HUES48 (cell line): Measurements from ENCODE around the gene DLST.
A peak's percentile ranks its signal among the peaks of the same experiment; 100 is the strongest.

Experiments used
- H3K27ac ChIP-seq: one replicate; pipeline ENCODE4 v1.7.0; 2013; ENCODE audit warnings: low read depth, low read length, inconsistent platforms
- H3K27me3 ChIP-seq: 2 replicates; pipeline ENCODE4 v1.6.1; 2013; ENCODE audit warnings: mild to moderate bottlenecking, low read length; ENCODE audit not compliant: control insufficient read depth, insufficient read depth
- H3K36me3 ChIP-seq: 2 replicates; pipeline ENCODE4 v1.6.1; 2013; ENCODE audit warnings: low read length; ENCODE audit not compliant: control insufficient read depth, insufficient read depth
- H3K4me1 ChIP-seq: 2 replicates; pipeline ENCODE4 v1.6.1; 2013; ENCODE audit warnings: mild to moderate bottlenecking, low read length; ENCODE audit not compliant: control insufficient read depth, insufficient read depth
- H3K4me3 ChIP-seq: 2 replicates; pipeline ENCODE4 v1.5.1; 2013; ENCODE audit warnings: mild to moderate bottlenecking, low read depth, low read length
- H3K9ac ChIP-seq: 2 replicates; pipeline ENCODE4 v1.6.1; 2013; ENCODE audit warnings: mild to moderate bottlenecking, low read depth, low read length, moderate library complexity
- H3K9me3 ChIP-seq: 2 replicates; pipeline ENCODE4 v1.6.1; 2013; ENCODE audit warnings: low read length; ENCODE audit not compliant: control insufficient read depth, insufficient read depth

Gene DLST

GRCh38 chr14:74881431-74882102, at the start of gene DLST:
Gene DLST, plus strand, starts transcription at chr14:74881916. Its CDS starts 38 bp downstream, at chr14:74881954.
- Histone ChIP-seq H3K4me3 (peak within 1 kb of the TSS; percentile 95), H3K27me3 (no peaks in the 10 kb centered on the region), H3K9ac (peak within 1 kb of the TSS; percentile 66), H3K36me3 (peaks cover 7% of the 10 kb centered on the region; the same call in 1 of the 2 replicates), H3K27ac (peak within 1 kb of the TSS; percentile 86), H3K4me1 (peaks cover 40% of the 10 kb centered on the region), H3K9me3 (no peaks in the 10 kb centered on the region)

GRCh38 chr14:74832849-74833248, 48.9 kb upstream of the DLST start:
- Histone ChIP-seq H3K27me3 (no peaks in the 10 kb centered on the region), H3K27ac (no peak overlapping the region), H3K36me3 (peaks cover 68% of the 10 kb centered on the region), H3K4me1 (no peaks in the 10 kb centered on the region), H3K9ac (no peak overlapping the region), H3K9me3 (no peaks in the 10 kb centered on the region), H3K4me3 (no peak overlapping the region)

- H3K27me3 ChIP-seq, result no peaks in the 10 kb centered on the region
- no peaks in the 10 kb centered on the region for H3K4me1 ChIP-seq
- no peaks in the 10 kb centered on the region for H3K9me3 ChIP-seq
- no peak overlapping the region for H3K27ac ChIP-seq
- H3K4me3 ChIP-seq, result no peak overlapping the region
- peaks cover 48% of the 10 kb centered on the region for H3K36me3 ChIP-seq
- H3K9ac ChIP-seq, result no peak overlapping the region
These were observed 46.9 kb upstream of the DLST start for GRCh38 chr14:74834692-74835392.

GRCh38 chr14:74835645-74836250, 46.0 kb upstream of the DLST start:
- H3K9me3 ChIP-seq, result no peaks in the 10 kb centered on the region
- peaks cover 44% of the 10 kb centered on the region for H3K36me3 ChIP-seq
- no peaks in the 10 kb centered on the region for H3K27me3 ChIP-seq
- H3K27ac ChIP-seq, result no peak overlapping the region
- H3K4me3 ChIP-seq, result no peak overlapping the region
- H3K4me1 ChIP-seq, result no peaks in the 10 kb centered on the region
- no peak overlapping the region for H3K9ac ChIP-seq

- H3K36me3 ChIP-seq, result peaks cover 39% of the 10 kb centered on the region
These were observed 45.3 kb upstream of the DLST start for GRCh38 chr14:74836251-74836960.

GRCh38 chr14:74838166-74838565, 43.5 kb upstream of the DLST start:
- Histone ChIP-seq H3K9me3 (no peaks in the 10 kb centered on the region), H3K9ac (no peak overlapping the region), H3K27ac (no peak overlapping the region), H3K27me3 (no peaks in the 10 kb centered on the region), H3K4me1 (no peaks in the 10 kb centered on the region), H3K4me3 (no peak overlapping the region), H3K36me3 (peaks cover 31% of the 10 kb centered on the region)

More at GRCh38 chr14:74836251-74836960, 45.3 kb upstream of the DLST start:
- H3K4me3 ChIP-seq, result no peak overlapping the region
- H3K27me3 ChIP-seq, result no peaks in the 10 kb centered on the region
- H3K4me1 ChIP-seq, result no peaks in the 10 kb centered on the region
- H3K9me3 ChIP-seq, result no peaks in the 10 kb centered on the region
- no peak overlapping the region for H3K9ac ChIP-seq
- no peak overlapping the region for H3K27ac ChIP-seq

- Histone ChIP-seq H3K27me3 (no peaks in the 10 kb centered on the region), H3K9ac (no peak overlapping the region), H3K27ac (no peak overlapping the region)
These were observed 41.1 kb upstream of the DLST start for GRCh38 chr14:74840603-74841030.

GRCh38 chr14:74841230-74842207, 40.2 kb upstream of the DLST start:
- H3K4me1 ChIP-seq, result no peaks in the 10 kb centered on the region
- H3K27ac ChIP-seq, result no peak overlapping the region
- no peak overlapping the region for H3K4me3 ChIP-seq
- H3K9ac ChIP-seq, result no peak overlapping the region
- H3K27me3 ChIP-seq, result no peaks in the 10 kb centered on the region
- H3K9me3 ChIP-seq, result no peaks in the 10 kb centered on the region
- H3K36me3 ChIP-seq, result peaks cover 14% of the 10 kb centered on the region

More at GRCh38 chr14:74840603-74841030, 41.1 kb upstream of the DLST start:
- Histone ChIP-seq H3K36me3 (peaks cover 23% of the 10 kb centered on the region), H3K9me3 (no peaks in the 10 kb centered on the region), H3K4me1 (no peaks in the 10 kb centered on the region), H3K4me3 (no peak overlapping the region)

- Histone ChIP-seq H3K27ac (no peak overlapping the region), H3K4me3 (no peak overlapping the region), H3K9me3 (no peaks in the 10 kb centered on the region), H3K27me3 (no peaks in the 10 kb centered on the region), H3K4me1 (no peaks in the 10 kb centered on the region), H3K36me3 (peaks cover 6% of the 10 kb centered on the region), H3K9ac (no peak overlapping the region)
These were observed 38.1 kb upstream of the DLST start for GRCh38 chr14:74843653-74844052.

- Histone ChIP-seq H3K4me1 (no peaks in the 10 kb centered on the region), H3K27ac (no peak overlapping the region), H3K4me3 (no peak overlapping the region), H3K9me3 (no peaks in the 10 kb centered on the region), H3K36me3 (no peaks in the 10 kb centered on the region), H3K27me3 (no peaks in the 10 kb centered on the region), H3K9ac (no peak overlapping the region)
These were observed 35.5 kb upstream of the DLST start for GRCh38 chr14:74846168-74846567.
